SK-N-SH (cell line): Measurements from ENCODE around the gene CNTN4. TPM values are rescaled to one million over a fixed set of nuclear protein-coding genes. Genes with fewer than 3 reads are reported as not detected.

Source experiments
- CTCF ChIA-PET: fragments of 300-600, 350-600 bp; formaldehyde crosslinking; extraction: SDS; loops from one replicate; lab custom pipeline; 2021; lab: Yijun Ruan, JAX
- POLR2A ChIA-PET: fragments of 350-600 bp; sonication (Branson Sonifier 250); formaldehyde crosslinking; extraction: SDS; loops from one replicate; lab custom pipeline; 2020; ENCODE audit warnings: antibody characterized with exemption, inconsistent platforms; lab: Yijun Ruan, JAX
- DNase-seq: peaks from one replicate; pipeline ENCODE4 v3.0.0; 2012
- H2AFZ ChIP-seq: fragments of 200-600 bp; sonication (generic); 2 replicates; pipeline ENCODE4 v1.8.1; 2016; ENCODE audit warnings: antibody characterized with exemption, mild to moderate bottlenecking, low read depth
- H3F3A ChIP-seq: fragments of 200-600 bp; sonication (generic); replicated peaks from 2 replicates; pipeline ENCODE3; 2016; ENCODE audit warnings: antibody characterized with exemption, mild to moderate bottlenecking; ENCODE audit not compliant: insufficient read depth
- H3K27ac ChIP-seq, 2 experiments: fragments of 200-500 bp in 1 of 2; fragments of 200-600 bp in 1 of 2; sonication (Bioruptor generic) in 1 of 2; sonication (generic), shearing (Covaris generic) in 1 of 2; 2 replicates each; pipeline versions ENCODE4 v1.5.1 to v1.6.1; 2014 to 2016; ENCODE audit warnings: low read depth in 2 of 2, inconsistent platforms in 1 of 2, low read length in 1 of 2, mild to moderate bottlenecking in 1 of 2, mixed read lengths in 1 of 2
- H3K27me3 ChIP-seq: fragments of 200-600 bp; sonication (generic), shearing (Covaris generic); 2 replicates; pipeline ENCODE4 v1.6.1; 2016; ENCODE audit warnings: mixed run types; ENCODE audit not compliant: insufficient read depth
- H3K36me3 ChIP-seq, 2 experiments: fragments of 200-500 bp in 1 of 2; fragments of 200-600 bp in 1 of 2; sonication (Bioruptor generic) in 1 of 2; sonication (generic) in 1 of 2; replicated peaks in 1 of 2; 2 replicates each; pipeline versions ENCODE3 to v1.5.1; 2014 to 2016; ENCODE audit warnings: low read length in 1 of 2, mild to moderate bottlenecking in 1 of 2; ENCODE audit not compliant: insufficient read depth in 2 of 2, control insufficient read depth in 1 of 2
- H3K4me1 ChIP-seq, 2 experiments: fragments of 200-500 bp in 1 of 2; fragments of 200-600 bp in 1 of 2; sonication (Bioruptor generic) in 1 of 2; sonication (generic), shearing (Covaris generic) in 1 of 2; 2 replicates each; pipeline versions ENCODE4 v1.5.1 to v1.6.1; 2014 to 2016; ENCODE audit warnings: low read depth in 1 of 2, low read length in 1 of 2, mixed run types in 1 of 2; ENCODE audit not compliant: insufficient read depth in 2 of 2, control insufficient read depth in 1 of 2
- H3K4me2 ChIP-seq: fragments of 200-600 bp; sonication (generic), shearing (Covaris generic); 2 replicates; pipeline ENCODE4 v1.6.1; 2017; ENCODE audit warnings: mixed run types
- H3K4me3 ChIP-seq, 2 experiments: fragments of 200-500 bp in 1 of 2; fragments of 200-600 bp in 1 of 2; sonication (Bioruptor generic) in 1 of 2; sonication (generic), shearing (Covaris generic) in 1 of 2; 2 replicates each; pipeline versions ENCODE4 v1.5.1 to v1.8.1; 2014 to 2016; ENCODE audit warnings: low read depth in 2 of 2, inconsistent platforms in 1 of 2, low read length in 1 of 2, mild to moderate bottlenecking in 1 of 2, mixed read lengths in 1 of 2, moderate library complexity in 1 of 2
- H3K79me2 ChIP-seq: fragments of 200-600 bp; sonication (generic); 2 replicates; pipeline ENCODE4 v1.8.1; 2017; ENCODE audit warnings: mild to moderate bottlenecking; ENCODE audit not compliant: insufficient read depth
- H3K9ac ChIP-seq: fragments of 200-600 bp; sonication (generic); 2 replicates; pipeline ENCODE4 v1.6.1; 2017; ENCODE audit warnings: mixed run types
- H3K9me2 ChIP-seq: fragments of 200-600 bp; sonication (generic); 2 replicates; pipeline ENCODE4 v1.6.1; 2017; ENCODE audit warnings: mixed run types
- H3K9me3 ChIP-seq: fragments of 200-600 bp; sonication (generic); 2 replicates; pipeline ENCODE4 v1.6.1; 2017; ENCODE audit warnings: mixed run types, mild to moderate bottlenecking, moderate library complexity
- H4K20me1 ChIP-seq: fragments of 200-600 bp; sonication (generic); 2 replicates; pipeline ENCODE4 v1.6.1; 2017; ENCODE audit warnings: mild to moderate bottlenecking, mixed run types; ENCODE audit not compliant: insufficient read depth
- CHD2 ChIP-seq: fragments of 150-350 bp; IDR thresholded peaks from 2 replicates; pipeline ENCODE4 v1.6.1; 2018; ENCODE audit warnings: low read length; ENCODE audit not compliant: partially characterized antibody
- ELF1 ChIP-seq: IDR thresholded peaks from 2 replicates; pipeline ENCODE4 v1.4.0; 2012
- EP300 ChIP-seq, 2 experiments: IDR thresholded peaks; 2 replicates each; pipeline versions ENCODE4 v1.4.0 to v1.6.1; 2012; ENCODE audit warnings: borderline replicate concordance in 1 of 2, low read depth in 1 of 2, low read length in 1 of 2
- EZH2phosphoT487 ChIP-seq: fragments of 200-600 bp; sonication (generic); IDR thresholded peaks from 2 replicates; pipeline ENCODE4 v1.6.1; 2017; ENCODE audit warnings: low read depth, mixed run types, mild to moderate bottlenecking, antibody characterized with exemption, moderate library complexity, borderline replicate concordance
- FOXJ3 ChIP-seq: sonication (generic); formaldehyde crosslinking; IDR thresholded peaks from 2 replicates; pipeline ENCODE4 v1.5.1; 2020; ENCODE audit warnings: mild to moderate bottlenecking, missing genetic modification reagents
- FOXM1 ChIP-seq: IDR thresholded peaks from 2 replicates; pipeline ENCODE4 v1.4.0; 2012; ENCODE audit warnings: low read depth, mild to moderate bottlenecking
- GABPA ChIP-seq: IDR thresholded peaks from 2 replicates; pipeline ENCODE4 v1.4.0; 2012; ENCODE audit warnings: low read depth, mild to moderate bottlenecking
- IRF3 ChIP-seq: fragments of 150-350 bp; IDR thresholded peaks from 2 replicates; pipeline ENCODE4 v1.6.1; 2016; ENCODE audit warnings: mild to moderate bottlenecking, low read depth, low read length
- JUND ChIP-seq: IDR thresholded peaks from 2 replicates; pipeline ENCODE4 v1.4.0; 2012
- MAX ChIP-seq: IDR thresholded peaks from 2 replicates; pipeline ENCODE4 v1.4.0; 2012; ENCODE audit warnings: low read depth
- MEF2A ChIP-seq: IDR thresholded peaks from 2 replicates; pipeline ENCODE4 v1.4.0; 2012; ENCODE audit warnings: low read depth, borderline replicate concordance
- PBX3 ChIP-seq: IDR thresholded peaks from 2 replicates; pipeline ENCODE4; 2012
- RCOR1 ChIP-seq: fragments of 150-350 bp; IDR thresholded peaks from 2 replicates; pipeline ENCODE4 v1.6.1; 2017; ENCODE audit warnings: antibody characterized with exemption, low read length
- RFX5 ChIP-seq: IDR thresholded peaks from 2 replicates; pipeline ENCODE4 v1.6.1; 2012; ENCODE audit warnings: mild to moderate bottlenecking, improper control_type of control experiment, low read length
- RXRA ChIP-seq: IDR thresholded peaks from 2 replicates; pipeline ENCODE4 v1.4.0; 2012; ENCODE audit warnings: low read depth, mild to moderate bottlenecking, borderline replicate concordance
- SIN3A ChIP-seq: IDR thresholded peaks from 2 replicates; pipeline ENCODE4 v1.6.1; 2012; ENCODE audit warnings: low read depth, mild to moderate bottlenecking, low read length, moderate library complexity, borderline replicate concordance
- TAF1 ChIP-seq: IDR thresholded peaks from 2 replicates; pipeline ENCODE4 v1.6.1; 2012; ENCODE audit warnings: low read depth, mild to moderate bottlenecking, low read length, moderate library complexity, borderline replicate concordance
- ZBTB33 ChIP-seq: IDR thresholded peaks from 2 replicates; pipeline ENCODE4 v1.4.0; 2012; ENCODE audit warnings: low read depth, borderline replicate concordance
- WGBS: methylation state at CpG from one replicate; pipeline ENCODE4 v1.1.6; 2017; ENCODE audit warnings: low lambda C conversion rate; 5-methylcytosine and 5-hydroxymethylcytosine counted together
- polyA plus RNA-seq, 3 experiments: library from polyadenylated mRNA; depleted of rRNA; stranded (reverse); fragments of >200 nt; gene quantifications; 2 replicates each; pipeline ENCODE4 v1.2.3, GENCODE V29; 2012

Gene CNTN4
- polyA plus RNA-seq, 1 of the 3 experiments (the other 2 are of a cell fraction), result 0.12 TPM

GRCh38 chr3:2211568-2211967, 112.9 kb downstream of the CNTN4 start:
- Histone ChIP-seq H3K36me3 (no peaks in the 10 kb centered on the region), H3K79me2 (no peaks in the 10 kb centered on the region), H4K20me1 (no peaks in the 10 kb centered on the region)
- no peak for DNase-seq
- POLR2A ChIA-PET, result no interaction called here
- TF ChIP-seq JUND (no peak), EP300 (IDR thresholded peaks at IDR 0.05; ENCODE audit: borderline replicate concordance in 1 of 2, low read depth in 1 of 2, low read length in 1 of 2) (no peak), GABPA (no peak), ELF1 (no peak), SIN3A (no peak), EZH2phosphoT487 (no peak), RFX5 (no peak), RCOR1 (no peak), MEF2A (no peak), FOXM1 (no peak), MAX (no peak), IRF3 (no peak), PBX3 (no peak), RXRA (no peak), TAF1 (no peak), ZBTB33 (no peak), CHD2 (no peak), FOXJ3 (no peak)
- TF ChIP-seq, all 33 proteins: peak for 0
- no peaks in the 10 kb centered on the region for H3K9me2 ChIP-seq
- H3F3A ChIP-seq, result no peaks in the 10 kb centered on the region
- no peaks in the 10 kb centered on the region for H3K4me1 ChIP-seq
- 7% methylated on average over 2 of the region's 2 CpGs for WGBS
- CTCF ChIA-PET, result no interaction called here
- H3K27ac ChIP-seq, result no peak overlapping the region
- H3K9ac ChIP-seq, result no peak overlapping the region
- H3K9me3 ChIP-seq, result no peaks in the 10 kb centered on the region
- no peak overlapping the region for H2AFZ ChIP-seq
- H3K27me3 ChIP-seq, result no peaks in the 10 kb centered on the region
- no peak overlapping the region for H3K4me3 ChIP-seq
- H3K4me2 ChIP-seq, result no peak overlapping the region
